ENCODE measurements around the gene RPS5. TPM values are rescaled to one million over a fixed set of nuclear protein-coding genes. Genes with fewer than 3 reads are reported as not detected.

Gene RPS5
- total RNA-seq, 1 experiment from 2014 or later: 1,400 TPM

GRCh38 chr19:58381460-58382212 lies 5.4 kb upstream of the RPS5 start:
- no peaks in the 10 kb centered on the region for H3K79me1 ChIP-seq (ENCODE audit: insufficient read depth, low read depth, low read length, poor library complexity, severe bottlenecking)
- TF ChIP-seq CTCF (conservative IDR thresholded peaks at IDR 0.05): no peak
- no peak overlapping the region for H4K91ac ChIP-seq (ENCODE audit: insufficient read length, low read depth, low read length)
- H3K4me3 Mint-ChIP-seq: peak overlapping the region; percentile 82 to 86
- no peaks in the 10 kb centered on the region for H3K79me2 ChIP-seq (ENCODE audit: insufficient read depth, low read length)
- H2BK12ac ChIP-seq (ENCODE audit: insufficient read length, low read depth, low read length): no peak overlapping the region
- no peak overlapping the region for H2AFZ ChIP-seq (ENCODE audit: low read length)
- H3K4me1 ChIP-seq (ENCODE audit: insufficient read depth, low read length): peaks cover 3% of the 10 kb centered on the region; the same call in 1 of the 2 replicates
- H3K9me3 ChIP-seq (ENCODE audit: control insufficient read depth, low read depth, low read length): no peaks in the 10 kb centered on the region
- H2BK20ac ChIP-seq (ENCODE audit: low read depth, low read length, poor library complexity, severe bottlenecking): no peak overlapping the region
- H3K27ac ChIP-seq (ENCODE audit: insufficient read length, low read depth, low read length): no peak overlapping the region
- no peak overlapping the region for H2AK5ac ChIP-seq (ENCODE audit: insufficient read length, low read length)
- no peak overlapping the region for H2BK15ac ChIP-seq (ENCODE audit: low read depth, low read length)
- H3K14ac ChIP-seq (ENCODE audit: insufficient read depth, low read length): no peak overlapping the region
- H3K4me2 ChIP-seq (ENCODE audit: insufficient read depth, insufficient read length, low read length): peak overlapping the region; percentile 66
- peak overlapping the region; percentile 7 for H3K18ac ChIP-seq (ENCODE audit: insufficient read length, low read depth, low read length)
- WGBS (ENCODE audit: extremely low coverage, insufficient read length, low lambda C conversion rate): no CpG with 5 or more reads among the region's 26 CpGs
- DNase-seq: no peak
- no peak overlapping the region for H4K8ac ChIP-seq (replicated peaks; ENCODE audit: insufficient read length, low read depth, low read length)
- H3K36me3 Mint-ChIP-seq (ENCODE audit: insufficient read depth in 1 of 3, low read depth in 3 of 3): no peaks in the 10 kb centered on the region; a peak in 1 of 7 replicates
- H3K56ac ChIP-seq (ENCODE audit: insufficient read length, low read depth, low read length): no peak overlapping the region
- H4K5ac ChIP-seq (ENCODE audit: insufficient read length, low read depth, low read length): no peak overlapping the region
- no peaks in the 10 kb centered on the region for H4K20me1 ChIP-seq (ENCODE audit: control insufficient read depth, insufficient read depth, insufficient read length)
- H3T11ph ChIP-seq (ENCODE audit: low read length): no peak overlapping the region
- H3K27me3 ChIP-seq (ENCODE audit: insufficient read depth, low read length): no peaks in the 10 kb centered on the region
- peak overlapping the region; percentile 28 to 86 (median 62); a peak in 3 of 7 replicates for H3K27ac Mint-ChIP-seq
- H3K27me3 Mint-ChIP-seq (ENCODE audit: low read depth): no peaks in the 10 kb centered on the region
- no peak overlapping the region for H3K23ac ChIP-seq (ENCODE audit: insufficient read length, low read depth, low read length)
- peaks cover 15 to 21% of the 10 kb centered on the region in 2 experiments for H3K4me1 Mint-ChIP-seq
- no peak overlapping the region for H2BK120ac ChIP-seq (ENCODE audit: low read depth, low read length, poor library complexity, severe bottlenecking)
- H3K9me3 Mint-ChIP-seq: no peaks in the 10 kb centered on the region
- H3K9ac ChIP-seq (ENCODE audit: extremely low read depth, insufficient read length, low read length): no peak overlapping the region
- H2BK5ac ChIP-seq (ENCODE audit: insufficient read length, low read length): no peak overlapping the region
- peaks cover 10% of the 10 kb centered on the region for H3K23me2 ChIP-seq (ENCODE audit: insufficient read length, low read depth, low read length, poor library complexity, severe bottlenecking)
- H3K4ac ChIP-seq (ENCODE audit: low read depth, low read length): no peak overlapping the region

All from H9 (cell line).